Measurements from ENCODE around the gene PPP1R2. TPM values are rescaled to one million over a fixed set of nuclear protein-coding genes. Genes with fewer than 3 reads are reported as not detected.

Gene PPP1R2
- total RNA-seq, 1 donor: 203 TPM

- Histone ChIP-seq H3K27me3 (ENCODE audit: insufficient read depth, low read length) (peaks cover 3% of the 10 kb centered on the region), H3K36me3 (ENCODE audit: insufficient read depth, low read length) (no peaks in the 10 kb centered on the region), H3K4me2 (ENCODE audit: insufficient read depth, low read length) (no peak overlapping the region), H3K4me1 (ENCODE audit: insufficient read depth, low read length) (no peaks in the 10 kb centered on the region), H3K9me3 (ENCODE audit: low read depth, low read length) (no peaks in the 10 kb centered on the region), H3K4me3 (ENCODE audit: insufficient read depth, low read length) (no peak overlapping the region), H2AFZ (ENCODE audit: low read length) (no peak overlapping the region), H3K27ac (ENCODE audit: low read depth, low read length) (no peak overlapping the region), H4K20me1 (ENCODE audit: insufficient read depth, low read length) (no peaks in the 10 kb centered on the region), H3K79me2 (ENCODE audit: insufficient read depth, low read length) (no peaks in the 10 kb centered on the region)
- no peak for TF ChIP-seq CTCF (IDR thresholded peaks at IDR 0.05; ENCODE audit: extremely low read depth, low read depth, low read length)
- no peak for DNase-seq (ENCODE audit: insufficient read length, low spot score, missing footprints)
Measured at GRCh38 chr3:195587824-195588223, 44.7 kb upstream of the PPP1R2 start.

DNA sequence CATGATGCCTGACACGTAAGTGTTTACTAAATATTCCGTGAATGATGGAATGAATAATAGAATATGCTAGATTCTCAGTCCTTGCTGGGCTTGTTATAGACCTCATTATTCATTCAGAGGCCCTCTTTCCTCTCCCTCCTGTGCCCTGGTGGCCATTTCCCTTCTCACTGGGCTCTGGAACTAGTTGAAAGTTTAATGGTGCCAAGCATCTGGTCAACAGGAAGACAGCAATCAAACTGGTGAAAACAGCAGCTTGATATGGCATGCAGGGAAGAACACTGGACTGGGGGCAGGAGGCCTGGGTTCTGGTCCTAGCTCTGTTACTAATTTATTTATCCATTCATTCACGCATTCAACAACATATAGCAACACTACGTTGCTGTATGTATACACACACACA, 44.3 kb upstream of the PPP1R2 start:
- Histone ChIP-seq H2AFZ (ENCODE audit: low read length) (no peak overlapping the region), H4K20me1 (ENCODE audit: insufficient read depth, low read length) (no peaks in the 10 kb centered on the region), H3K27me3 (ENCODE audit: insufficient read depth, low read length) (peaks cover 3% of the 10 kb centered on the region), H3K27ac (ENCODE audit: low read depth, low read length) (no peak overlapping the region), H3K4me3 (ENCODE audit: insufficient read depth, low read length) (no peak overlapping the region), H3K79me2 (ENCODE audit: insufficient read depth, low read length) (no peaks in the 10 kb centered on the region), H3K9me3 (ENCODE audit: low read depth, low read length) (no peaks in the 10 kb centered on the region), H3K36me3 (ENCODE audit: insufficient read depth, low read length) (no peaks in the 10 kb centered on the region), H3K4me2 (ENCODE audit: insufficient read depth, low read length) (no peak overlapping the region), H3K4me1 (ENCODE audit: insufficient read depth, low read length) (no peaks in the 10 kb centered on the region)
- DNase-seq (ENCODE audit: insufficient read length, low spot score, missing footprints): no peak
- no peak for TF ChIP-seq CTCF (IDR thresholded peaks at IDR 0.05; ENCODE audit: extremely low read depth, low read depth, low read length)

GRCh38 chr3:195584543-195584870, 41.4 kb upstream of the PPP1R2 start:
- H3K27ac ChIP-seq (ENCODE audit: low read depth, low read length): no peak overlapping the region
- H3K36me3 ChIP-seq (ENCODE audit: insufficient read depth, low read length): no peaks in the 10 kb centered on the region
- H3K79me2 ChIP-seq (ENCODE audit: insufficient read depth, low read length): no peaks in the 10 kb centered on the region
- H4K20me1 ChIP-seq (ENCODE audit: insufficient read depth, low read length): no peaks in the 10 kb centered on the region
- TF ChIP-seq CTCF (IDR thresholded peaks at IDR 0.05; ENCODE audit: extremely low read depth, low read depth, low read length): no peak
- no peaks in the 10 kb centered on the region for H3K9me3 ChIP-seq (ENCODE audit: low read depth, low read length)
- H2AFZ ChIP-seq (ENCODE audit: low read length): peak overlapping the region; percentile 51
- H3K4me1 ChIP-seq (ENCODE audit: insufficient read depth, low read length): no peaks in the 10 kb centered on the region
- H3K4me3 ChIP-seq (ENCODE audit: insufficient read depth, low read length): no peak overlapping the region
- DNase-seq (ENCODE audit: insufficient read length, low spot score, missing footprints): no peak
- no peaks in the 10 kb centered on the region for H3K27me3 ChIP-seq (ENCODE audit: insufficient read depth, low read length)
- H3K4me2 ChIP-seq (ENCODE audit: insufficient read depth, low read length): peak overlapping the region; percentile 20

GRCh38 chr3:195583831-195584542, 40.9 kb upstream of the PPP1R2 start, which contains the start of gene APOD:
Gene APOD (minus strand): TSS chr3:195583940. CDS start chr3:195579461, 4,479 bp downstream.
- Histone ChIP-seq H3K27ac (ENCODE audit: low read depth, low read length) (no peak within 1 kb of the TSS), H3K79me2 (ENCODE audit: insufficient read depth, low read length) (no peaks in the 10 kb centered on the region), H2AFZ (ENCODE audit: low read length) (peak within 1 kb of the TSS; percentile 51), H3K36me3 (ENCODE audit: insufficient read depth, low read length) (no peaks in the 10 kb centered on the region), H4K20me1 (ENCODE audit: insufficient read depth, low read length) (no peaks in the 10 kb centered on the region), H3K4me1 (ENCODE audit: insufficient read depth, low read length) (no peaks in the 10 kb centered on the region), H3K27me3 (ENCODE audit: insufficient read depth, low read length) (no peaks in the 10 kb centered on the region), H3K4me2 (ENCODE audit: insufficient read depth, low read length) (peak within 1 kb of the TSS; percentile 20), H3K4me3 (ENCODE audit: insufficient read depth, low read length) (peak within 1 kb of the TSS; percentile 12), H3K9me3 (ENCODE audit: low read depth, low read length) (no peaks in the 10 kb centered on the region)
- DNase-seq (ENCODE audit: insufficient read length, low spot score, missing footprints): no peak
- TF ChIP-seq CTCF (IDR thresholded peaks at IDR 0.05; ENCODE audit: extremely low read depth, low read depth, low read length): no peak
